ENCODE measurements around the gene BPIFA1.

- TF ChIP-seq CTCF (conservative IDR thresholded peaks at IDR 0.05 in 1 of 2, IDR thresholded peaks at IDR 0.05 in 1 of 2; ENCODE audit: low read depth in 1 of 2, low read length in 2 of 2) (no peak), EZH2 (IDR thresholded peaks at IDR 0.05; ENCODE audit: low read length, missing control alignments) (no peak)
Measured at GRCh38 chr20:33187491-33187890, 48.3 kb upstream of the BPIFA1 start.

Measured in fibroblast of lung (primary cell).